Effector CD4-positive, alpha-beta T cell (primary cell): ENCODE results near the gene CPTP.
A peak's percentile ranks its signal among the peaks of the same experiment; 100 is the strongest.

ENCODE experiments used
- DNase-seq: peaks from one replicate; pipeline ENCODE4 v3.0.0-alpha.2; 2020

The CPTP gene

GRCh38 chr1:1370771-1371300 lies 46.2 kb downstream of the CPTP start:
- DNase-seq: no peak

GRCh38 chr1:1371364-1371745 lies 46.8 kb downstream of the CPTP start:
- peak; percentile 60 for DNase-seq

- DNase-seq: peak; percentile 67
These were observed 47.4 kb downstream of the CPTP start for GRCh38 chr1:1371746-1372711.

GRCh38 chr1:1373051-1373814 lies 48.6 kb downstream of the CPTP start:
- no peak for DNase-seq

- no peak for DNase-seq
These were observed 49.4 kb downstream of the CPTP start for GRCh38 chr1:1373815-1374588.

- DNase-seq: no peak
These were observed 50.0 kb downstream of the CPTP start for GRCh38 chr1:1374589-1374928.

GRCh38 chr1:1374929-1375662 lies 50.5 kb downstream of the CPTP start, which contains the start of gene AURKAIP1:
AURKAIP1 (minus strand) TSS chr1:1375207; CDS start chr1:1374756, 451 bp downstream.
- DNase-seq: peak; percentile 94

GRCh38 chr1:1376551-1377226 lies 52.1 kb downstream of the CPTP start:
- DNase-seq: no peak

- no peak for DNase-seq
These were observed 53.1 kb downstream of the CPTP start for GRCh38 chr1:1377540-1378205.
